Type B pancreatic cell (in vitro differentiated cells): ENCODE data around the gene KIF6. TPM values are rescaled to one million over a fixed set of nuclear protein-coding genes. Genes with fewer than 3 reads are reported as not detected.

Source experiments
- DNase-seq: peaks from one replicate; pipeline ENCODE4 v3.0.0; 2021; ENCODE audit warnings: mixed read lengths; ENCODE audit not compliant: unreplicated experiment; ENCODE audit errors: extremely low spot score
- H3K27ac Mint-ChIP-seq: 2 replicates; pipeline ENCODE4 v1.8.0; 2021; ENCODE audit warnings: mild to moderate bottlenecking, mixed read lengths
- H3K27me3 Mint-ChIP-seq: 2 replicates; pipeline ENCODE4 v1.8.0; 2021; ENCODE audit warnings: mixed read lengths
- H3K36me3 Mint-ChIP-seq: 2 replicates; pipeline ENCODE4 v1.8.0; 2021; ENCODE audit warnings: mixed read lengths
- H3K4me1 Mint-ChIP-seq: one replicate; pipeline ENCODE4 v1.8.0; 2021; ENCODE audit warnings: mixed read lengths; ENCODE audit not compliant: unreplicated experiment
- H3K4me3 Mint-ChIP-seq: 2 replicates; pipeline ENCODE4 v1.8.0; 2021; ENCODE audit warnings: mild to moderate bottlenecking, mixed read lengths
- H3K9me3 Mint-ChIP-seq: 2 replicates; pipeline ENCODE4 v1.8.0; 2021; ENCODE audit warnings: mixed read lengths
- total RNA-seq: library from RNA; stranded (reverse); gene quantifications from 2 replicates; pipeline ENCODE4 v1.2.1, GENCODE V29; 2021; ENCODE audit warnings: low replicate concordance
- TF ChIP-seq, protein P1 (sequence below): fragments of 200-600 bp; sonication (generic); conservative IDR thresholded peaks from 2 replicates; pipeline ENCODE4 v1.5.0; 2021; ENCODE audit warnings: antibody characterized with exemption, mild to moderate bottlenecking

The KIF6 gene
- total RNA-seq, 1 donor from 2014 or later = 3.3 TPM

DNA sequence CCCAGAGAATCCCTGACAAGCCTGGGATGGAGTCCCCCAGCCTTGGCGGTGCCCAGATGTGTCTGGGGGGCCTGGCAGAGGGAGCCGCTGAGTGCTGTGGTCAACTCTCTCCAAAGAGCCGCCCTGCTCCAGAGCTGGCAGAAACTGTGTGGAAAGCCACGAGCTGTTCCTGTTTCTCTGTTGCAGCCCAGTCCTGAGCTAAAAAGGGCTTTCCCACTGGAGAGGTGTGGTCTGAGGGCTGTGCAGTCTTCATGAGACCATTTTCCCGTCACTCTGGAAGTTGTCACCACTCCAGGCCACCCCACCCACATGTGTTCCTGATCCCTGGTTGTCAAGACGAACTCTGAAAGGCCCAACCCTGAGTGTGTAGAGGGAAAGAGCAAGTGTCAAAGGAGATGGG, 303.0 kb downstream of the KIF6 start:
- no peak overlapping the region for H3K27ac Mint-ChIP-seq
- H3K27me3 Mint-ChIP-seq = no peaks in the 10 kb centered on the region
- no peak for DNase-seq
- H3K9me3 Mint-ChIP-seq = no peaks in the 10 kb centered on the region
- no peak overlapping the region for H3K4me3 Mint-ChIP-seq
- TF ChIP-seq, protein P1, sequence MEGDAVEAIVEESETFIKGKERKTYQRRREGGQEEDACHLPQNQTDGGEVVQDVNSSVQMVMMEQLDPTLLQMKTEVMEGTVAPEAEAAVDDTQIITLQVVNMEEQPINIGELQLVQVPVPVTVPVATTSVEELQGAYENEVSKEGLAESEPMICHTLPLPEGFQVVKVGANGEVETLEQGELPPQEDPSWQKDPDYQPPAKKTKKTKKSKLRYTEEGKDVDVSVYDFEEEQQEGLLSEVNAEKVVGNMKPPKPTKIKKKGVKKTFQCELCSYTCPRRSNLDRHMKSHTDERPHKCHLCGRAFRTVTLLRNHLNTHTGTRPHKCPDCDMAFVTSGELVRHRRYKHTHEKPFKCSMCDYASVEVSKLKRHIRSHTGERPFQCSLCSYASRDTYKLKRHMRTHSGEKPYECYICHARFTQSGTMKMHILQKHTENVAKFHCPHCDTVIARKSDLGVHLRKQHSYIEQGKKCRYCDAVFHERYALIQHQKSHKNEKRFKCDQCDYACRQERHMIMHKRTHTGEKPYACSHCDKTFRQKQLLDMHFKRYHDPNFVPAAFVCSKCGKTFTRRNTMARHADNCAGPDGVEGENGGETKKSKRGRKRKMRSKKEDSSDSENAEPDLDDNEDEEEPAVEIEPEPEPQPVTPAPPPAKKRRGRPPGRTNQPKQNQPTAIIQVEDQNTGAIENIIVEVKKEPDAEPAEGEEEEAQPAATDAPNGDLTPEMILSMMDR = no peak
- H3K36me3 Mint-ChIP-seq = no peaks in the 10 kb centered on the region
- peaks cover 6% of the 10 kb centered on the region for H3K4me1 Mint-ChIP-seq

GRCh38 chr6:39421383-39422225, 303.6 kb downstream of the KIF6 start:
- no peak overlapping the region for H3K27ac Mint-ChIP-seq
- no peaks in the 10 kb centered on the region for H3K9me3 Mint-ChIP-seq
- TF ChIP-seq, protein P1 = no peak
- H3K36me3 Mint-ChIP-seq = no peaks in the 10 kb centered on the region
- DNase-seq = no peak
- no peaks in the 10 kb centered on the region for H3K27me3 Mint-ChIP-seq
- H3K4me3 Mint-ChIP-seq = no peak overlapping the region
- H3K4me1 Mint-ChIP-seq = peaks cover 8% of the 10 kb centered on the region

- H3K27ac Mint-ChIP-seq = no peak overlapping the region
These were observed 304.6 kb downstream of the KIF6 start for GRCh38 chr6:39420300-39421265.

DNA sequence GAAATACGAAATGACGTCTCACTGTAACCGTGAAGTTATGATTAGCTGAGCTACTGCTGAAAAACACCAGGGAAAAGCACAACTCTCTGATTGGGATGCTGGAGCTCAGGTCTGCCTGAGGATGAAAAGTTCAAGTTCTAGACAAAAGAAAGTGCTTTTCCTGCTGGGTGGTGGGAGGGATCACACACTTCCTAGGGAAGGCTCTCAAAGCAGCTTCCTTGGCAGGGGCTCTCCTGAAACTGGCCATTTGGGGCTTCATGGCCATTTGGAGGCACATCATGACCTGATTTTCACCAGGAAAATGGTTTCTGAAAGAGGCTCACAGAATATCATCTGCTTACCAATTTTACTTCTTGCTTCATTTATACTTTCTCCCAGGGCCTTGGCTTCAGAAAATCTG, 305.6 kb downstream of the KIF6 start:
- Mint-ChIP-seq H3K36me3 (no peaks in the 10 kb centered on the region), H3K4me1 (peaks cover 15% of the 10 kb centered on the region), H3K9me3 (no peaks in the 10 kb centered on the region), H3K4me3 (no peak overlapping the region), H3K27ac (no peak overlapping the region), H3K27me3 (no peaks in the 10 kb centered on the region)
- TF ChIP-seq, protein P1 = no peak
- DNase-seq = no peak

More at GRCh38 chr6:39420300-39421265, 304.6 kb downstream of the KIF6 start:
- H3K9me3 Mint-ChIP-seq = no peaks in the 10 kb centered on the region
- TF ChIP-seq, protein P1 = no peak
- H3K4me1 Mint-ChIP-seq = peaks cover 12% of the 10 kb centered on the region
- H3K27me3 Mint-ChIP-seq = no peaks in the 10 kb centered on the region
- no peak overlapping the region for H3K4me3 Mint-ChIP-seq
- DNase-seq = no peak
- no peaks in the 10 kb centered on the region for H3K36me3 Mint-ChIP-seq

- Mint-ChIP-seq H3K4me3 (no peak overlapping the region), H3K9me3 (no peaks in the 10 kb centered on the region), H3K27ac (no peak overlapping the region), H3K27me3 (no peaks in the 10 kb centered on the region), H3K4me1 (peaks cover 15% of the 10 kb centered on the region), H3K36me3 (no peaks in the 10 kb centered on the region)
- DNase-seq = no peak
- TF ChIP-seq, protein P1 = no peak
These were observed 307.8 kb downstream of the KIF6 start for GRCh38 chr6:39417440-39417839.
